ENCODE results near the gene INTS11.
A peak's percentile ranks its signal among the peaks of the same experiment; 100 is the strongest.
"Not testable (repeated sequence)": the region's sequence is repeated elsewhere in the genome, so short reads cannot be mapped to it uniquely, and the experiment has no call there.

INTS11 gene

DNA sequence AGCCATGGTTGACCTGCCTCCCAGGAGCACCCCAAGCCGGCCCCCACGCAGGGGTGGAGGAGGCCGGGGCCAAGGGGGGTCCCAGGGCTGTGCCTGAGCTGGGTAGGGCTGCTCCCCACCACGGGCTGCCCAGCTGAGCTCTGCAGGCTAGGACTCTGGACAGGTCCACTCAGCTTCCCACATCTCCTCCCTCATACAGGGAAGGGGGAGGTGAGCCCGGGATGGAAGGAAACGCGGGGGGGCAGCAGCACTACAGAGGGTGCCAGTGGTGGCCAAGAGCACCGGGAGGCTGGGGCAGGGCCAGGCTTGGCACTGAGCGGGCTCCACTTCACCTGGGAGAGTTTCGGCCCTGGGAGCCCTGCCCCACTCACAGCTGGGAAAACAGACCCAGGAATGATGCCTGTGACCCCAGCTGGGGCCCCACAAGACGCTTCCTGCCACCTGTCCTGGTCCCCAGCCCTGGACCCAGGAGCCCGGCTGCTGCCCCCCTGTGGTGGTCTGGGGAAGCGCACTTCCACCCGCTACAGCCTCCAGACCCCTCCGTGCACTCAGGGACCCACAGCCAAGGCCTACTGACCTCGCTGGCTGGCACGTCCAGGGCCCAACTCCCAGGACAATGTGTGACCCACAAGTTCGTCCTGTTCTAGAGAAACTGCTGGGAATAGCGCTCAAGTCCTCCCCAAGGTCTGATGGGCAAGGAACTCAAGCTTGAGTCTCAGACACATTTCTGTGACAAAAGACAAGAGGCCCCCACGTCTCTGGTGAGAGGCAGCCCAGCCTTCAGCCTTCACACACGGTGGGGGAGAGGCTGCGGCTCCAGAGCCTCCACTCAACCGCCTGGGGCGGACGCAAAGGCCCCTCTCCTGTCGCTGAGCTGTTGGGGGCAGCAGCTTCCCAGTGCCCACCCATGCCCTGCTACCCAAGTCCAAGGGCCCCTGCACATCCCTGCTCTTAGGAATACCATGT lies 47.6 kb upstream of the INTS11 start:
- Histone ChIP-seq H3K36me3 (ENCODE audit: control insufficient read depth, low read length) (peaks cover 46% of the 10 kb centered on the region), H3K27ac (ENCODE audit: low read depth, low read length) (no peak overlapping the region), H3K9me3 (ENCODE audit: control insufficient read depth, insufficient read depth, low read length) (peaks cover 4% of the 10 kb centered on the region), H3K4me3 (ENCODE audit: low read length) (peak overlapping the region; percentile 41), H3K9me2 (replicated peaks; ENCODE audit: control insufficient read depth, low read length) (no peaks in the 10 kb centered on the region), H3K4me1 (ENCODE audit: control insufficient read depth, low read length) (peaks cover 35% of the 10 kb centered on the region), H3K79me2 (ENCODE audit: control insufficient read depth, low read length) (peaks cover 41% of the 10 kb centered on the region), H3K4me2 (ENCODE audit: low read length) (peak overlapping the region; percentile 66), H4K20me1 (ENCODE audit: control insufficient read depth, insufficient read depth, low read depth, low read length) (peaks cover 6% of the 10 kb centered on the region; the same call in 1 of the 2 replicates), H3F3A (ENCODE audit: control insufficient read depth, insufficient read depth) (peaks cover 10% of the 10 kb centered on the region), H3K27me3 (ENCODE audit: control insufficient read depth, low read length) (no peaks in the 10 kb centered on the region)
- TF ChIP-seq EZH2phosphoT487 (IDR thresholded peaks at IDR 0.05; ENCODE audit: borderline replicate concordance, low read length) (no peak), CTCF (IDR thresholded peaks at IDR 0.05; ENCODE audit: low read depth, low read length, poor library complexity, severe bottlenecking) (peak; percentile 98)

DNA sequence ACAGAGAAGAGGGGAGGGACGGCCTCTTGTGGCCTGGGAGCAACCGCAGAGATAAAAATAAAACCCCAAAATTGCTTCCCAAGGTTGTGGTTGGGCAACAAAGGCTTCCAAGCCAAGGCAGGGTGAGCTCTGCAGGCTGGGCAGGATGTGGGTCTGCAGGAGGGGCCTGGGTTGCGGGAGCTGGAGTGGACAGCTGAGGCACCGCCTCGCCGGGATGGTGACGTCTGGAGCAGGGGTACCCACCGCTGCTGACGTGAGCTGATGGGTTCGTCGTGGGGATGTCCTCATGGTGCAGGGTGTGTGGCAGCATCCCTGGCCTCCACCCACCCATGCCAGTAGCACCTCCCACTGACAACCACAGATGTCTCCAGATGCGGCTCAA lies 46.9 kb upstream of the INTS11 start:
- H3K9me3 ChIP-seq (ENCODE audit: control insufficient read depth, insufficient read depth, low read length), result peaks cover 11% of the 10 kb centered on the region
- H3K4me2 ChIP-seq (ENCODE audit: low read length), result peak overlapping the region; percentile 66
- peaks cover 6% of the 10 kb centered on the region; the same call in 1 of the 2 replicates for H4K20me1 ChIP-seq (ENCODE audit: control insufficient read depth, insufficient read depth, low read depth, low read length)
- H3K4me3 ChIP-seq (ENCODE audit: low read length), result peak overlapping the region; percentile 41; the same call in 1 of the 2 replicates
- peaks cover 4% of the 10 kb centered on the region; the same call in 1 of the 2 replicates for H3F3A ChIP-seq (ENCODE audit: control insufficient read depth, insufficient read depth)
- no peak for TF ChIP-seq CTCF (IDR thresholded peaks at IDR 0.05; ENCODE audit: low read depth, low read length, poor library complexity, severe bottlenecking)
- no peak for TF ChIP-seq EZH2phosphoT487 (IDR thresholded peaks at IDR 0.05; ENCODE audit: borderline replicate concordance, low read length)
- no peaks in the 10 kb centered on the region for H3K9me2 ChIP-seq (replicated peaks; ENCODE audit: control insufficient read depth, low read length)
- H3K79me2 ChIP-seq (ENCODE audit: control insufficient read depth, low read length), result peaks cover 41% of the 10 kb centered on the region
- H3K4me1 ChIP-seq (ENCODE audit: control insufficient read depth, low read length), result peaks cover 32% of the 10 kb centered on the region
- H3K27ac ChIP-seq (ENCODE audit: low read depth, low read length), result no peak overlapping the region
- no peaks in the 10 kb centered on the region for H3K27me3 ChIP-seq (ENCODE audit: control insufficient read depth, low read length)
- H3K36me3 ChIP-seq (ENCODE audit: control insufficient read depth, low read length), result peaks cover 40% of the 10 kb centered on the region

DNA sequence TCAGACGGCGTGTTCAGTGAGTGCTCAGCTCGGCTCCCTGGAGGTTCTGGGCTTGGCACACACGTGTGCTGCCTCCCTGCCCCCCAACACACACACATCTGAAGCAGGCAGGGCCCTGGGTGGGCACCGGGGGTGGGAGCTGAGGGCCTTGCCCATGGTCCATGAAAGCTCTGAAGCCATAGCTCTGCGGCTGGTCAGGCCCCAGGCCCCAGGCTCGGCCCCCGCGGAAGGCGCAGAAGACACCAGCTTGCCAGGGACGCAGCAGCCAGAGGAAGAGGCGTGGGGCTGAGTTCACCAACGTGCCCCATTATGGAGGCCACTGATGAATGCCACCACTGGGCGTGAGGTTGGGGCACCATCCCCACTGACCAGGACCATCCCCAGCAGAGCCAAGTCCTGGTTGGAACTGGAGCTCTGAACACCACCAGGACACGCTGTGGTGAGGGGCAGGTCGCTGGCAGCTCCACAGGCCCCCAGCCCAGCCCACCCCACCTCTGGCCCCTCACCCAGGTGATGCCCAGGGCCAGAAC lies 46.4 kb upstream of the INTS11 start:
- Histone ChIP-seq H3K27ac (ENCODE audit: low read depth, low read length) (no peak overlapping the region), H3K4me3 (ENCODE audit: low read length) (no peak overlapping the region), H3K4me2 (ENCODE audit: low read length) (no peak overlapping the region), H3K27me3 (ENCODE audit: control insufficient read depth, low read length) (no peaks in the 10 kb centered on the region), H3K4me1 (ENCODE audit: control insufficient read depth, low read length) (peaks cover 27% of the 10 kb centered on the region), H3K36me3 (ENCODE audit: control insufficient read depth, low read length) (peaks cover 37% of the 10 kb centered on the region), H3K79me2 (ENCODE audit: control insufficient read depth, low read length) (peaks cover 37% of the 10 kb centered on the region), H3K9me3 (ENCODE audit: control insufficient read depth, insufficient read depth, low read length) (peaks cover 16% of the 10 kb centered on the region), H3F3A (ENCODE audit: control insufficient read depth, insufficient read depth) (peaks cover 4% of the 10 kb centered on the region; the same call in 1 of the 2 replicates), H3K9me2 (replicated peaks; ENCODE audit: control insufficient read depth, low read length) (no peaks in the 10 kb centered on the region), H4K20me1 (ENCODE audit: control insufficient read depth, insufficient read depth, low read depth, low read length) (peaks cover 6% of the 10 kb centered on the region; the same call in 1 of the 2 replicates)
- no peak for TF ChIP-seq CTCF (IDR thresholded peaks at IDR 0.05; ENCODE audit: low read depth, low read length, poor library complexity, severe bottlenecking)
- no peak for TF ChIP-seq EZH2phosphoT487 (IDR thresholded peaks at IDR 0.05; ENCODE audit: borderline replicate concordance, low read length)

- Histone ChIP-seq H3K79me2 (ENCODE audit: control insufficient read depth, low read length) (peaks cover 35% of the 10 kb centered on the region), H3K4me1 (ENCODE audit: control insufficient read depth, low read length) (peaks cover 27% of the 10 kb centered on the region), H3K36me3 (ENCODE audit: control insufficient read depth, low read length) (peaks cover 37% of the 10 kb centered on the region), H3K9me3 (ENCODE audit: control insufficient read depth, insufficient read depth, low read length) (peaks cover 18% of the 10 kb centered on the region)
- not testable (repeated sequence) for H4K20me1 ChIP-seq (ENCODE audit: control insufficient read depth, insufficient read depth, low read depth, low read length); H3K27me3 ChIP-seq (ENCODE audit: control insufficient read depth, low read length); H3K9me2 ChIP-seq (replicated peaks; ENCODE audit: control insufficient read depth, low read length); H3K27ac ChIP-seq (ENCODE audit: low read depth, low read length); H3K4me3 ChIP-seq (ENCODE audit: low read length); H3K4me2 ChIP-seq (ENCODE audit: low read length); H3F3A ChIP-seq (ENCODE audit: control insufficient read depth, insufficient read depth)
These were observed 45.6 kb upstream of the INTS11 start for GRCh38 chr1:1370094-1370493.
